NCI-H446 (cell line): ENCODE measurements around the gene RNF114.
A peak's percentile ranks its signal among the peaks of the same experiment; 100 is the strongest.

Source experiments
- DNase-seq, 2 experiments: peaks; one replicate each; lab custom pipeline; 2025; lab: John Stamatoyannopoulos, UW

RNF114 gene

GRCh38 chr20:49904440-49905214, 31.6 kb upstream of the RNF114 start:
- DNase-seq = no peak

- no peak for DNase-seq
Observed at GRCh38 chr20:49905415-49906091, 30.6 kb upstream of the RNF114 start.

GRCh38 chr20:49906101-49906604, 30.0 kb upstream of the RNF114 start:
- DNase-seq = no peak

- DNase-seq = no peak
Observed at GRCh38 chr20:49906615-49907154, 29.5 kb upstream of the RNF114 start.

- no peak for DNase-seq
Observed at GRCh38 chr20:49907405-49908257, 28.6 kb upstream of the RNF114 start.

GRCh38 chr20:49908258-49908565, 28.0 kb upstream of the RNF114 start:
- no peak for DNase-seq

GRCh38 chr20:49909499-49910339, 26.5 kb upstream of the RNF114 start:
- DNase-seq = no peak

GRCh38 chr20:49910340-49910706, 25.9 kb upstream of the RNF114 start:
- no peak for DNase-seq

GRCh38 chr20:49913399-49914047, 22.7 kb upstream of the RNF114 start:
- no peak for DNase-seq

GRCh38 chr20:49914310-49915117, 21.7 kb upstream of the RNF114 start:
- DNase-seq = no peak

GRCh38 chr20:49915118-49915379, 21.1 kb upstream of the RNF114 start:
- no peak for DNase-seq

- DNase-seq = peak; percentile 90 to 92
Observed at GRCh38 chr20:49915380-49916145, 20.6 kb upstream of the RNF114 start, which contains the start of gene SPATA2. Gene SPATA2 (minus strand): TSS chr20:49915529. CDS start chr20:49908490, 7,039 bp downstream.

- no peak for DNase-seq
Observed at GRCh38 chr20:49916146-49917002, 19.8 kb upstream of the RNF114 start.

- no peak for DNase-seq
Observed at GRCh38 chr20:49918446-49918845, 17.8 kb upstream of the RNF114 start.

- no peak for DNase-seq
Observed at GRCh38 chr20:49919009-49919408, 17.2 kb upstream of the RNF114 start.

GRCh38 chr20:49919461-49919860, 16.7 kb upstream of the RNF114 start:
- DNase-seq = no peak

- DNase-seq = no peak
Observed at GRCh38 chr20:49924247-49924646, 11.9 kb upstream of the RNF114 start.

GRCh38 chr20:49925901-49926454, 10.2 kb upstream of the RNF114 start:
- DNase-seq = no peak
